Activated CD8-positive, alpha-beta memory T cell treated with anti-CD3 and anti-CD28 coated beads, Interleukin-2, amount 50 U/mL, for 24 hours (primary cell): Measurements from ENCODE around the gene ADI1.
"Not testable (repeated sequence)": the region's sequence is repeated elsewhere in the genome, so short reads cannot be mapped to it uniquely, and the experiment has no call there.

Experiments used
- DNase-seq: peaks from one replicate; pipeline ENCODE4 v3.0.0-alpha.2; 2020; ENCODE audit errors: extremely low read depth

Gene ADI1

DNA sequence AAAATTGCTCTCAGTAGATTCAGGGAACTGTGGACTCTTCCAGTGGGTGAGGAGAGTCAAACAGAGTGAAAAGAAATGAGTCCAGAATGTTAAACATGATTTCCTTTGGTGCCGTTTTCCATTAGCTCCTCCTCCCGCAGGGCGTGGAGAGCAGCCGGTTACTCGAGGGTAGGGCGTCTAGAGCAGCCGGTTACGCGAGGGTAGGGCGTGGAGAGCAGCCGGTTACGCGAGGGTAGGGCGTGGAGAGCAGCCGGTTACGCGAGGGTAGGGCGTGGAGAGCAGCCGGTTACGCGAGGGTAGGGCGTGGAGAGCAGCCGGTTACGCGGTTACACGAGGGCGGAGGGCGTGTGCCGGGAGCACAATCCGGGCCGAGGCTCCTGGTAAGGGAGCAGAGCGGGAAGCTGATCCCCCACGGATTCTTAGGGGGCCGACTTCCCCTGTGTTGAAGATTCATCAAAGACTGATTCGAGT, 70.9 kb downstream of the ADI1 start:
- DNase-seq, result not testable (repeated sequence)

DNA sequence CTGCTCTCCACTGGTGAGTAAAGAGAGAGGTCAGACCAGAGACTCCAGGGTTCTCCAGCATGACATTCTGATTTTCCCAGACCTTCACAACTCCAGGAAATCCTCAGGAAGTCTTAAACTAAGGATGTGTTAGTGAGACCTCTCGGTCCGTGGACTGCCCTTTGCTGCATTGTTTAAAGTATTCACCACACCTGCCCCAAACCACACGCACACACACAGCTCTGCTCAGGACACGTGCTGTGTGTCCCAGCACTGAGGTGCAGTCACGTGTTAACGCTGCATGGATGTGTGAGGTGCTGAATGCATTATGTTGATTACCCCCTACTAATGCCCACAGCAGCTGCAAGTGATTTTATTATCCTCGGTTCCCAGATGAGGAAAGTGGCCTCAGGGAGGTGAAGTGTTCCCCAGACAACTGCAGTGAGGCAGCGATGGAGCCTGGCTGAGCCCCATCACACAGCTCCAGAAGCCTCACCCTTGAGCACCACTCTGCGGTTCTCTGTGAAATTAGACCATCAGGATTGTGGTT, 71.5 kb downstream of the ADI1 start:
- no peak for DNase-seq
